UCSD-AML1 (cell line): ENCODE results near the gene TUBA1B.

Experiments used
- DNase-seq: peaks from one replicate; lab custom pipeline; 2025; ENCODE audit not compliant: unreplicated experiment; lab: John Stamatoyannopoulos, UW

Gene TUBA1B

GRCh38 chr12:49091056-49091835, 39.9 kb downstream of the TUBA1B start:
- no peak for DNase-seq

DNA sequence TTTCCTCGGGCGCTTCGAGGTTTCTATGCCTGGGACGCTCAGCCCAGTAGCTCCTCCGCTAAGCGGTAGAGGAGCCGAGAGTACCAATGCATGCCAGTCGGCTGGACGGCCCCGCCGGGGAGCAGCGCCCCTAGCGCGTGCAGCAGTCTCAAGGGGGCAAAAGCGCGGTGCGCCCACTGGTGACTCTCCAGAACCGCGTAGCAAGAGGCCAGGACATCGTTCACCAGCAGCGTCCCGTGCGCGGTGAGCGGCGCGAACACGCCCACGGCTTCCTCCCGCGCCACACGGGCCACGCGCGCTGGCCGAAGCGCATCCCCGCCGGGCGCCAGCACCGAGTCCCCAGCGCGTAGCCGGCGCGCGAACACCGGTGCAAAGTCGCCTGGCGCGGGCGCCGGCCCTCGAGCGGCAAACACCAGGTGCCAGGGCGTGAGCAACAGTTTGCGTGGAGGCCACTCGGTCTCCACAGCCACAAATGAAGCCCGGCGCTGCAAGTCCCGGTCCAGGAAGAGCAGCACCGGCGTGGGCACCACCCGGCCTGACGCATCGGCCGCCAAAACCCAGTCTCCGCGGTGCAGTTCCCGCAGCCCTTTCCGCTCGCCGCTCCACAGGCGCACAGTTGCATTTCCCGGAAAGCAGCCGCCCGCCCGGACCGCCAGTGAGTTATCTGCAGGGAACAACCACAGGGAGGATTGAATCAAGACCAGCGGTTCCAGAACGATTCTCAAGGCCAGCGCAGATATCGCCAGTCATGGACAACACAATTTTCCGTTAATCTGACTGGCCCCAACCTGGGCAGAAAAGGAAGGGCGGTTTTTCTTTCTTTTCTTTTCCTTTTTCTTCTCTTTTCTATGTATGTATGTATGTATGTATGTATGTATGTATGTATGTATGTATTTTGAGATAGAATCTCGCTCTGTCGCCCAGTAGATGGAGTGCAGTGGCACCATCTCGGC, 41.1 kb downstream of the TUBA1B start:
- peak; percentile 69 for DNase-seq

- DNase-seq = no peak
These were observed 42.3 kb downstream of the TUBA1B start for GRCh38 chr12:49088932-49089330.

DNA sequence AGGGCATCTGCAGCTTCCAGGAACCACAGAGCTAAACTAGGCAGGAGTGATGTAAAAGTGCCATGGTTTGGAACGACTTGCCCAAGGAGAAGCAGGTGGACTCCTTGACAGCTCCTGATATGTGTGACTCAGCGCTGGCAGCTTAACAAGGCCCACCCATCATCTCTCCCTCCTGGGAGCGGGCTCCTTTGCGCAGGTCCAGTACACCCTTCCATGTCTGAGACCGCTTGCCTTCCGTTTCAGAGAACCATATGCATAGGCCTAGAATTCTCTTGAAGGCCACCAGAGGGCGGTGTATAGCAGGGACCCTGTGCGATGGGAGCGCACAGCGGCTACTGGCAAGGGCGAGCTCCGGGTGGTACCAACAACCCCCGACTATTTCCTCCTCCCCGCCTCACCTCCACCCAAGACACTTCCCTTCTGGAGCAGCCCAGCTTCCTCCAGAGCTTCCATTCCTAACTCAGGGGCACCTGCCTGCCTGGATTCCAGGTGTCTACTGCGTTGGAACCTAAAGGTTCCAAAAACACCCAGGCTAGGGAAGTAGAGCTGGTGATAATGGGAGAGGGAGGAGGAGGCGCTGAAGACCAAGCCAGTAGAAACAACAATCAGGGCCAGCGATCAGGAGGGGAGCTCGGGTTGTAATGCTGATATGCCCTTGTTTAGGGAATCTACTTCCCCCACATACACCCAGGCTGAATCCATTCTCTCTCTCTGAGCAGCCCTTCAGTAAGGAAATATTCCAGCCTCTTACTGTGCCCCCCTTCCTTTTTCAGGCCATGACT, 42.9 kb downstream of the TUBA1B start:
- peak; percentile 65 for DNase-seq

DNA sequence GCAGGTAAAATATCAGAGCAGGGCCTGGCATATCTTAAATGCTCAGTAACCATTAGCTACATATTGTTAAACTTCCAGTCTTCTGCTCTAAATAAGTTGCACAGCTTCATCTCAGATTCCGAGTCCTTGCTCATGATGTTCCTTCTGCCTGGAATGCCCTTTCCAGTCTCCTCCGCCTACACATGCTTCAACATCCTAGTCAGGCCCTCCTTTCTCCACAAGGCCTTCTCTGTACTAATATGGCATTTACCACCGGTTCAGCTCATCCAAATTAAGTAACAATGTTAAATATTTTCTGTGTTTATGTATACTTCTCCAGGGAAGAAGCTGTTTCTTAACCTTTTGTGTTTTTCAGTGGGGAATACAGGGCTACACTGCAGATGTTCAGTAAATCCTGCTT, 45.1 kb downstream of the TUBA1B start:
- DNase-seq = no peak

- DNase-seq = no peak
These were observed 46.8 kb downstream of the TUBA1B start for GRCh38 chr12:49084438-49084837.

DNA sequence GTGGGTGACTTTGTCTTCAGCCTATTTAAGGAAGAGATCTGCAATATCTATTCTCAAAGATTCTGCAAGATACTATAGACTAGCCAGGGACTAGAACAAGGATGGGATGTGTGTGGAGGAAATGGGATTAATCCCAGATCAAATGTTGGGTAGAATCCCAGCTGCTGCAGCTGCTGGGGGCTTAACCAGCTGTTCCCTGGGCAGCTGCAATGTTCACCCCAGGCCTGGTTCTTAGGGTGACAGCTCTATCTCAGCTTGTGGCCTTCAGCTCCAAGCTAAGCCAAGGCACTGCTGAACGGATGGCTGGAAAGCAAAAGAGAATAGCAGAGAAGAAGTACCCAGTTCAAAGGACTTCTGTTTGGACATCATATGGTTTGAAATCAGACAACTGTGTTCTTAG, 51.4 kb downstream of the TUBA1B start:
- DNase-seq = no peak
